NCI-H460 (cell line): Measurements from ENCODE around the gene NPFF. TPM values are rescaled to one million over a fixed set of nuclear protein-coding genes. Genes with fewer than 3 reads are reported as not detected.

Experiments used
- DNase-seq: peaks from one replicate; pipeline ENCODE4 v3.0.0-alpha.2; 2016; ENCODE audit warnings: low read depth; ENCODE audit errors: extremely low read depth
- total RNA-seq: library from RNA; depleted of rRNA; stranded (reverse); fragments of >200 nt; shearing (Covaris generic); gene quantifications from 2 replicates; pipeline ENCODE4 v1.2.3, GENCODE V29; 2014

NPFF gene
- total RNA-seq, 1 experiment from 2014 or later = 1.0 TPM

DNA sequence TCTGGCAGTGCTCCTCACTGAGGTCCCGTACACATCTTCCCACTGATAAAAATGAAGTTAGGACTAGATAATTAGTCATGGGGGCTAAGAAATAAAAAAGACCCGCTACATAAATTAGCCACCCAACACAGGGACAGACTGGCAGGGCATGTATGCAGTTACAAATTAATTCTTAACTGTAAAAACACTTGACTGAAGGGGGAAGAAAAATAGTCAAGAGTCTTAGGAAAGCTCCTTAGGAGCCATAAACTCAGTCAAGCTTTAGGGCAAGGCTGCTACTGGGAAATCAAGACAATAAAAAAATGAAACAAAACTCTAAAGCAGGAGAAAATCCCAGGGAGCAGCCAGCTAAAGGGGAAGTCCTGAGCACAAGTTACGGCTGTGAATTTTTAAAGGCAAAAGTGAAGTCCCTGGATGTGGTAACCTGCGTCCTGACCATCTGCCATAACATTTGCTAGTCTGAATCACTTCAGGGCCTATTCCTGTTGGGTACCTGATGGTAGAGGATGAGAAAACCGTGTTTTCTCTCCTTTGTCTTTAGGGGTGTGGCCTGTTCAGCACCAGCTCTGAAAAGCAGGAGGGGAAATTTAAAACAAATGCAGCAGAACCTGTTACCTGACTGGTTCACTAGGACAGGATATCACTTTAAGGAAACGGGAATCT is 7.5 kb upstream of the NPFF start:
- DNase-seq = no peak

- DNase-seq = no peak
Measured at GRCh38 chr12:53513712-53514410, 6.6 kb upstream of the NPFF start.

GRCh38 chr12:53510181-53510812 is 3.0 kb upstream of the NPFF start:
- DNase-seq = no peak

DNA sequence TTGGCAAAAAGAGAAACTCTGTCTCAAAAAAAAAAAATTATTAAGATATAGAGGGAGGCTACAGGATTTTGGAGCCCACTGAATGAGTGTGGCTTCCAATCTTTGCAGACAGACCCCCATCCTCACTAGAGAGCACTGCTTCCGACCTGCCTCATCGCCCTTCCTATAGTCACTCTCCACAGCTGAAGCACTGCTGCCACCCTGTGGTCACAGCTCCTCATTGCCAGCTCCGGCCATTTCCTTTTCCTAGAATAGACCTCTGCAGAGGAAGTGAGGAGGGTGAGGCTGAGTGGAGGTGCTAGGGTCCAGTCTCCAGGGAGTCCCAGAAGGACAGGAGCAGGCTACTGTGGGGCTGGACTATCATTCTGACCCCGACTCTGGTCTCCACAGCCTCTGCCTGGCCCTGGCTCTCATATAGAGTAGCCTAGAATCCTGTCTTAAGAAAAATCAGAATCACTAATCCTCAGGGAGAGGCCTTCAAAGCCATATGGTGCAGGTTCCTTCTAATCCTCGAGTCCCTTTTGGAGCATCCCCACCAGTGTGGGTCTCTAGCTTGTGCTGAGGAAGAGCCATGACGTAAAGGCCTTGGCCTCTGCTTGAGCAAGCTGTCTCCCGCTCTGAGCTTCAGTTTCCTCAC is 1.4 kb upstream of the NPFF start:
- peak; percentile 86 for DNase-seq

- DNase-seq = no peak
Measured at GRCh38 chr12:53507603-53507885, 260 bp upstream of the NPFF start.

DNA sequence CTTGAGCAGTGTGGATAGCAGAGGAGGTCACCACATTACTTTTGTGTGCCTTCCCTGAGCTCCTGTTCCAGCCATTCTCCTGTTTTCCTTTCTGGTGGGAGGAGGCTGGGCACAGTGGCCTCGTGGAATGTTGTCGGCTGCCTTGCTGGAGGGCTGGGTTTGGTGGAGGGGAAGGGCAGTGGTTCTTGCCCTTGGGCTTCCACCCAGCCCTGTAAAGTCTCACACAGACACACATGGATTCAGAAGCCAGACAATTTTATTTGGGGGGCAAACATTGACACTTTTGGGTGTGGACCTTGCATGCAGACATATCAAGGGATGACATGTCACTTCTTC is 866 bp downstream of the NPFF start:
- DNase-seq = no peak

GRCh38 chr12:53505555-53506449 is 1.5 kb downstream of the NPFF start:
- DNase-seq = no peak

GRCh38 chr12:53505086-53505485 is 2.2 kb downstream of the NPFF start:
- DNase-seq = no peak

- DNase-seq = no peak
Measured at GRCh38 chr12:53504004-53504920, 3.0 kb downstream of the NPFF start.

DNA sequence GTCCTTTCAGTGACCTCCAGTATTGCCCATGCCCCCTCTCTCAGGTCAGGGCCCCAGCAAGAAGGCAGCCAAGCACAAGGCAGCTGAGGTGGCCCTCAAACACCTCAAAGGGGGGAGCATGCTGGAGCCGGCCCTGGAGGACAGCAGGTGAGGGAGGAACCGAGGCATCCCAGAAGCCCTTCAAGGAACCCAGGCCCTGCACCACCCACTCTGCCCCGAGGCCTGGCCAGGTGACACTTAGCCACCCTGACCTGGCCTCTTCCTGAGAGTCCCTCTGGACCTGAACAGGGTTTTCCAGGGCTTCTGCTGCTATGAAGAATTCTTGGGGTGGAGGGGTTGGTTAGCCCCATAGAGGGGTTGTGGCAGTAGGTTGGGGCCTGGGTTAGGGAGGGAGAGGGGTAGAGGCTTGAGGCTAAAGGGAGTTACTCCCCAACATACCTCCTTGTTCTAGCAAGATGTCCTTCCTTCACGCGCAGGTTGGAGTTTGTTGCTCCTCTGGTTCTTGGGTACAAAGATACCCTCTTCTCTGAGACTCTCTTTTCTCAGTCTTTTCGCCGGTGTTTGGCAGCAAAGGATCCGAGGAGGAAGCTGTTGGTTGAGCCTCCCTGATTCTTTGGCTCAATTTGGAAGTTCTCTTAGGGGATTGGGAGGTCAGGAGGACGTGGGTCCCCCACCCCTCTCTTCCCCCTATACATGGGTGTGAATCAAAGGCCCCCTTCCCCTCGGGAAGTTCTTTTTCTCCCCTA is 4.1 kb downstream of the NPFF start:
- no peak for DNase-seq

DNA sequence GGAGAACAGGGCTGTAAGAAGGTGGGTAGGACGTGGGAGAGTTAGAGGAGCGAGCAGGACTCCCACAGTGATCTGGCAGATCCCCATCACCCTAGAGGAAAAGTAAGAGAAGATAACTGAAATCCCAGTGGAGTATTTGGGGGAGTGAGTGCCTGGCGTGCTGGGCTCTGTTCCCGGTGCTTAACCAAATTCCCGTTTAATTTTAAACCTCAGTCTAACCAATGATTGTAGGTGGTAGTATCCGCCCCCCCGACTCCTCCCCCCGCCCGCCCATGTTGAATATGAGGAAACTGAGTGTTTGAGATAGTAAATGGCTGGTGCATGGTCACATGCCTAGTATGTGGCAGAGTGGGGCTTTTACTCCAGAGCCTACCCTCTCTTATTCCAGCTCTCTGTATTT is 5.0 kb downstream of the NPFF start:
- DNase-seq = no peak

DNA sequence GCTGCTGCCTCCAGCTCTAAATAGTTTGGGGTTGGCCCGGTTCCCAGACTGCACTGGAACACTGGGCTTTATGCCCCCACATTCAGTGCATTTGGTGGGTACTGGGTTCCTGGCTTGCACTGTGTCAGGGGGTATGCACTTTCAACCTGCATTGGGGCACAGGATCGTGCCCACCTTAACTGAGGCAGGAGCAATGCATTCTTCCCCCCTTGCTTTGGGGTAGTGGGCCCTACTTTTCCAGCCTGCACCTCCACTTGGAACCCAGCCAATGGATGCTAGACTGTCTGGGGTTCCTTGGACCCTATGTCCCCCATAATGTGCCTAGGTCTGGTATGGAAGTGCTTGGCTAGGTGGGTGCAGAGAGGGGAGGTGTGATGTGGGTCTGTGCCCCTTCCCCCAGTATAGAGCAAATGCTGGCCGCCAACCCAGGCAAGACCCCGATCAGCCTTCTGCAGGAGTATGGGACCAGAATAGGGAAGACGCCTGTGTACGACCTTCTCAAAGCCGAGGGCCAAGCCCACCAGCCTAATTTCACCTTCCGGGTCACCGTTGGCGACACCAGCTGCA is 5.6 kb downstream of the NPFF start:
- DNase-seq = no peak

DNA sequence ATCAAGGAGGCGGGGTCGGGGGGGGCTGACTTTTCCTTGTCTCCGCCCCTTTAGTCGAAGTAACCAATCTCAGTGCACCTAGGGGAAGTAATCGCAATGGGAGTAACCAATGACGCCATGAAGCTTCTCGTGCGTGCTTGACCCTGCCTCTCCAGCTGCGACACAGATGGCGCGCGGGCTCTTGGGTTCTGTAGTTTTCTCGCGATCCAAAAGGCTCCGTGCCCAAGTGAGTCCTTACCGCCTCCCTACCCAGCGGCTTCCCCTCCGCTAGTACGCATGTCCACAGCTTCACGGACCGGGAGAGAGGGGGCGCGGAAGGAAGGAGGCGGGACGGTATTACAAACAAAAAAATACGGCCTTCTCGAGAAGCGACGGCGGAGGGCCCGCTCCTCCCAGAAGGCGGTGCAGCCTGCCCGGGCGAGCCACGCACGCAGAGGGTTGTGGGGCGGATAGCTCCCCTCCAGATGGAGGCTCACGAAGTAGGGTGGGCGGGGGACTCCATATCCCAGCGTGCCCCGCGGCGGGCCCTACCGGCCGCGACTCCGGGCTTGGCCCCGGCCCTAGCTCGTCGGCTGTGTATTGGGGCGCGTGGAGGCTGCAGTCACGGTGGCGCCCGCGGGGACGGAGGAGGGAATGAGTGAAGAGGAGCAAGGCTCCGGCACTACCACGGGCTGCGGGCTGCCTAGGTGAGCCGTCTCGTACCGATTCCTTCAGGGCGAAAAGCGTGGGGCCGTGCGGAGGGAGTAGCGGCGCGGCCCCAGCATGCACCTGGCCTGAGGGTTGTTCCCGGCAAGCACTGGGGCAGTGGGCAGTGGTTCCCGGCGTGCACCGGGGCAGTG is 6.3 kb downstream of the NPFF start, which contains the start of gene TARBP2:
TSS of gene TARBP2 (plus strand) at position 508 of the 839 bp plus-strand sequence. CDS start at position 634, 126 bp downstream.
- DNase-seq = peak; percentile 99

DNA sequence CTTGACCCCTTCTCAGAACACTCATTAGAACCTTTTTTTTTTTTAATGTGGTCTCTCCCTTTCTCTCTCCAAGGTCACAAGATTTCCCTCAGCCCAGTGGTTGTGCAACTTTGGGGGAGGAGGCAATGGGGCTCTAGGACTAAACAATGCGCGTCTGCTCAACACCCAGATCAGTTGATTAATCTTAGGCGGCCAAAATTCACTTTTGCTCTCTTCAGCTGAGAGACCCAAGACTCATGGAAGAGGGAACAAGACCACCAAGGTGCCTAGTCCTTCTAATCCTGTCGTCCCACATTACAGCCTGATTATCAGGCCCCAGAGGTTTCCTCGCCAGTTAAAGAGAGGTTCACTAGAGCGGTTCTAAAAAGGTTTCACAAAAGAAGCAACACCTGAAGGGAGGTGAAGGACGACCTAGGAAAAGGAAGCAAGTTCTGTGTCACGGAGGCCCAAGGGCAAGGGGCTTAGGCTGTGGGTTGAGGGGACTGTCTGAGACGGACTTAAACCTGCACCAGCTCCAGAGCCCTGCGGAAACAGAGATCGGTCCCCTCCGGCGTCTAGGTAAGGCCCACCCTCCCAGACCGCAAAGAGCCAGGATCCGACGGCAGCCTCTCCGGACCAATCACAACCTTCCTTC is 7.0 kb downstream of the NPFF start:
- no peak for DNase-seq

- no peak for DNase-seq
Measured at GRCh38 chr12:53499266-53500141, 7.8 kb downstream of the NPFF start, which contains the start of gene MAP3K12. MAP3K12 (minus strand) TSS chr12:53499458; CDS start chr12:53487391, 12,067 bp downstream.

DNA sequence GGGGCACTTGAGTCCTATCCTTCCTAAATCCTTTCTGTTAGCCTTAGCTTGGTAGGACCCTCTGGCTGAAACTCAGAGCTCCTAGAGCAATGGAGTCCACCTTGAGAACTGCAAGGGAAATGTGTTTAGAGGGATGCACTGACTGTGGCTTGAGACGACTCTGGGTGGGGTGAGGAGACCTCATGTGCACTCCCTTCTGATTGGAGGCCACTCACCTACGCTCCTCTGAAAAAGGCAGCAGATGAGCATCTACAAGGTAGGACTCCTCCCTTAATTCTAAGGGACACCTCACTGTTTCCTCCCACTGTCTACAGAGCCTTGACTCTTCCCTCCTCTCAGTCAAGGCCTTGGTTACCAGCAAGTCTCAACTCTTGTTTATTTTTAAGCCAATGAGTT is 9.1 kb downstream of the NPFF start:
- no peak for DNase-seq
